ENCODE results near the gene ARHGAP42.

Gene ARHGAP42

DNA sequence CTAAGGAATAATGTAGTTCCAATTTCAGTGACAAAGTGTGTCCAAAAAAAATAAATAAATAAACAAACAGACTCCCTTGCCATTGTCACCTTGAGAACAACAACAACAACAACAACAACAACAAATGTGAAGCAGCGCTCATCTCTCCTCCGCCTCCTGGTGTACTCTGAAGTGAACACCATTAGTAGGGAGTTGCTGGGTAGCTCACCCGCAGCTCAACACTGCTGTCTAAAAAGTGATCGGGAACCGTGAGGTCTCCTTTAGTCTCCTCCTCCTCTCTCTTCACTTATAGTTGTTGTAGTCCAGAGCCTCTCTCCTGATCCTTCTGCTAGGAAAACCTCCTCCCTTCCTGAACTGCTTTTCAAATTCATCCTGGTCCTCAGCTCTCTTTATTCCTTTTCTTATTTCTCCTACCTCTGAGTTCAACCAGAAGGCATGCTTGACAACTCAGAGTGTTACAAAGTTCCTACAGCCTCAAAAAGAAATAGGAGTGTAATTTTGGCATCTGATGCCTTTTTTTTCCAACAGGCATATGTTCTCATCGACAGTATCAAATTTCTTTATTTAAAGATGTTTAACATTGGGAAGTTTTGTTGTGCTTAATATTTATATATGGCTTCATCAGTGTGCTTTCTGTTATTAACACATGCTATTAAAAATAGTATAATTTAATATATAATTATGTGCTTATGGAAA, 227.5 kb downstream of the ARHGAP42 start:
- DNase-seq (ENCODE audit: low read depth in 2 of 2, low spot score in 1 of 2), result no peak

GRCh38 chr11:100918551-100919500, 231.7 kb downstream of the ARHGAP42 start:
- DNase-seq (ENCODE audit: low read depth in 2 of 2, low spot score in 1 of 2), result no peak

DNA sequence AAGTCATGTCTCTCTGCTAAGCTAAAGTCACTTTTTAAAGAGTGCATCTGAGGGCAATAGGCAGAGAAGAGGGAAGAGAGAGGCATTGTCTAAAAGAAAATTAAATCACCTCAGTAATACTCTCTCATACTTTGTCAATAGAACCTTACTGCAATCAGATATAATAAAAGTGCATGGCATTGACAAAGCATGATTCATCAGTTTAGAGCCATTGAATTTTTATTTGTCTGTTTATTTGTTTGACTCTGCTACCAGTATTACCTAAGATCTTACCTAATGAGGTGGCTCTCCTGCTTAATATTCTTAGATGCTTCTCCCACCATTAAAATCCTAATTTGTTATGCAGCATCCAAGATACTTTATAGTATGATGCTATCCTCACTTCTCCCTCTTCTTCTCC, 233.5 kb downstream of the ARHGAP42 start:
- DNase-seq (ENCODE audit: low read depth in 2 of 2, low spot score in 1 of 2), result no peak

DNA sequence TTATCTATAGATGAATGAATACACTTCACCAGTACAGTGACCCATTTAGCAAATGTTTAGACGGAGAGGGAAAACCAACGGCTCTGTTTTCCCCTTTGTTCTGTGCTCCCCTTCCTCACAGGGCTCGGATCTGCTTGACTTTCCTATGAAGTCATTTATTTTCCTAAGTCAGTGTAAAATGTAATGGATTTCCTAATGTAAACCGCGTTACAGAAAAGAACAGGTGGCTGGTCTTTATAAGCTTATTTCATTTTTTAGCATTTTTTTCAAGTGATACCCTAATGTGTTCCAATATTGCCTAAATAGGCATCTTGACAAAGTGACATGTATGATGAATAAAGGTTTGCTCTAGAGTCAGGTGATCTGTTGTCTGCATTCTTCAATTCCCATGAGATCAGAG, 235.0 kb downstream of the ARHGAP42 start:
- DNase-seq (ENCODE audit: low read depth in 2 of 2, low spot score in 1 of 2), result no peak

GRCh38 chr11:100923555-100923954, 236.5 kb downstream of the ARHGAP42 start:
- no peak for DNase-seq (ENCODE audit: low read depth in 2 of 2, low spot score in 1 of 2)

- DNase-seq (ENCODE audit: low read depth in 2 of 2, low spot score in 1 of 2), result no peak
Measured at GRCh38 chr11:100925935-100926334, 238.8 kb downstream of the ARHGAP42 start.

- DNase-seq (ENCODE audit: low read depth in 2 of 2, low spot score in 1 of 2), result no peak
Measured at GRCh38 chr11:100927579-100927978, 240.5 kb downstream of the ARHGAP42 start.

GRCh38 chr11:100928426-100928825, 241.3 kb downstream of the ARHGAP42 start:
- no peak for DNase-seq (ENCODE audit: low read depth in 2 of 2, low spot score in 1 of 2)

GRCh38 chr11:100929377-100929776, 242.3 kb downstream of the ARHGAP42 start:
- DNase-seq (ENCODE audit: low read depth in 2 of 2, low spot score in 1 of 2), result no peak

GRCh38 chr11:100930185-100930778, 243.2 kb downstream of the ARHGAP42 start:
- DNase-seq (ENCODE audit: low read depth in 2 of 2, low spot score in 1 of 2), result no peak

DNA sequence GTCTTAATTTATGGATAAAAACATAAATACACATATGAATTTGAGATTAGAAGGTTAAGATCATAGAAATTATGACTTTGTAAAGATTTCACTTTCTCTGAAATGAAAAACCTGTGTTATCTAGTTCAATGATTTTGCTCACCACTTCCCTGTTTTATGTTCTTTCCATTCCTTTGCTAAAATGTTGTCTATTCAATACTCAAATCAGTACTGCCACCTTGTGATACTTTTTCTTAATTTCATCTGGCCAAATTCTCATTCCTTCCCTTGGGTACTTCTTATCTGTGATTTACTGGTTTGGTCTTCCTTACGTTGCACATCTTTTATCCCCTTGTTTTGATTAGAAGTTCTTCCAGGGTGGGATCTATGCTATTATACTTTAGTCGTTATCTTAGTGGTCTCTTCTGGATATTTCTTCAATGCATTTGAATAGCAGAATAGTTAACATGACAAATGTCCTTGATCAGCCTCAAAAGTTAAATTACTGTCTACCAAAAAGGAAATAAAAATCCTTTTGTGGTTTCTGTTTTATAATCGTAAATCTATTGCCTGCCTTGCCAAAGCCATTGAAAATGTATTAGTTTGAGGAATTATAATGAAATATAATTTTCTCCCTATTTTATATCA, 245.5 kb downstream of the ARHGAP42 start:
- DNase-seq (ENCODE audit: low read depth in 2 of 2, low spot score in 1 of 2), result no peak

GRCh38 chr11:100936781-100937180, 249.7 kb downstream of the ARHGAP42 start:
- DNase-seq (ENCODE audit: low read depth in 2 of 2, low spot score in 1 of 2), result no peak

- no peak for DNase-seq (ENCODE audit: low read depth in 2 of 2, low spot score in 1 of 2)
Measured at GRCh38 chr11:100939571-100939970, 252.5 kb downstream of the ARHGAP42 start.

- no peak for DNase-seq (ENCODE audit: low read depth in 2 of 2, low spot score in 1 of 2)
Measured at GRCh38 chr11:100940111-100940510, 253.0 kb downstream of the ARHGAP42 start.

- DNase-seq (ENCODE audit: low read depth in 2 of 2, low spot score in 1 of 2), result no peak
Measured at GRCh38 chr11:100941033-100941432, 253.9 kb downstream of the ARHGAP42 start.

GRCh38 chr11:100942016-100942415, 254.9 kb downstream of the ARHGAP42 start:
- no peak for DNase-seq (ENCODE audit: low read depth in 2 of 2, low spot score in 1 of 2)

- DNase-seq (ENCODE audit: low read depth in 2 of 2, low spot score in 1 of 2), result no peak
Measured at GRCh38 chr11:100948936-100949335, 261.8 kb downstream of the ARHGAP42 start.

DNA sequence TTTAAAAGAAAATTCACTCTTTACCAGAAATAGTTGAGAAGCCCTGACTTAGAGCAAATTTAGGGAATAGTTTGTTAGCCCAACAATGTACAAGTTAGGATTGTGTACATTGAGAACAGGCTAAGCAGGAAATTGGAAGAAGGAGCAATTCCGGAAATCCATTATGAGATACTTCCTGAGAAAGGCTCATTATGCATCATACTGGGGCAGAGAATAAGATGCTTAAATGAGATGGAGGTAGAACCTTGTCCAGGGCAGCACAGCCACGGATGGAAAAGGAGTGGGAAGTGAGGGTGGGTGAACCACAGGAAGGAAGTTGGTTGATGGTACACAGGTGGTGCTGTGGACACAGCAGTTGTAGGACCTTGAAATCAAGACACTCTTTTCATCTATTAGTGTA, 262.4 kb downstream of the ARHGAP42 start:
- DNase-seq (ENCODE audit: low read depth in 2 of 2, low spot score in 1 of 2), result no peak

DNA sequence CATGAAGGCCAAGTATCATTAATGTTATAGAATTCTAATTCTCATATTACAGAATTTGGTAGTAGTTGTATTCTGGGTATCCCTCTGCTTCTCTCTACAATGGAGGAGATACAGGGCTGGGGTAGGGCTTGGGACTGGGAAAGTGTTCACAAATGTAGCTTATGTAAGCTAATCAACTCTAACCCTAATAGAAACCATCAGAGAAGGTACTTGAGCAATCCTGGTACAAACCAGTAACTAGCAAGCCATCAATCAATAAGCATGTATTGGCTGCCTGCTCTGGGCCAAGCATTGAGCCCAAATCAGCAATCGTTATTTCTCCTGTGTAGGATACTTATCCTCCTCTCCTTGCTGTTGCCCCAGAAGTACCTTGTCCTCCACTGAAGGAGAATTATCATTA, 268.2 kb downstream of the ARHGAP42 start:
- no peak for DNase-seq (ENCODE audit: low read depth in 2 of 2, low spot score in 1 of 2)

- DNase-seq (ENCODE audit: low read depth in 2 of 2, low spot score in 1 of 2), result no peak
Measured at GRCh38 chr11:100956351-100956750, 269.3 kb downstream of the ARHGAP42 start.

DNA sequence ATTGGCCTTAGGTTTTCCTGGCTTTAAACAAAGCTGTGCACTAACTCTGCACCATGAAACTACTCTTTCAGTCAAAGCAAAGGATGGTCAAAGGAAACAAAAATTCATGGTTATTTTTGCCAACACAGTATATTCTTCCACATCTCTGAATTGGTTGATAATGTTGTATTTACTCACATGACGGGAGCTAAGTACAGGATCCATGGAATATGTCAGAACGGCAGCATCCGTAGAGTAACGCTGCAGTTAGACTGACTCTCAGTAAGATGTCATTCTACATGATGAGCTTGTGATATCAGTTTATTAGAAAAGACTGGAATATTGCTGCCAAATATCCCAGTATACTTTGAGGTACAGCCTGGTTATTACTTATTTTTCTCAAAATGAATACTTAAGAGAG, 270.4 kb downstream of the ARHGAP42 start:
- DNase-seq (ENCODE audit: low read depth in 2 of 2, low spot score in 1 of 2), result no peak

Data from stimulated activated CD8-positive, alpha-beta memory T cell treated with anti-CD3 and anti-CD28 coated beads, Interleukin-4, amount 100 ng/mL, for 1 hour (primary cell).